Hematopoietic multipotent progenitor cell (in vitro differentiated cells): ENCODE measurements around the gene BCR. TPM values are rescaled to one million over a fixed set of nuclear protein-coding genes. Genes with fewer than 3 reads are reported as not detected.

Source experiments
- DNase-seq, 3 donors: peaks; one replicate each; pipeline ENCODE4 v3.0.0-alpha.2; 2011 to 2015; ENCODE audit warnings: low read depth in 2 of 3, low spot score in 2 of 3
- total RNA-seq: library from RNA; depleted of rRNA; stranded (reverse); fragments of >200 nt; gene quantifications from one replicate; pipeline ENCODE4 v1.2.3, GENCODE V29; 2012

Gene BCR
- total RNA-seq, 1 donor = 238 TPM

- no peak for DNase-seq
Observed at GRCh38 chr22:23169043-23169406, 11.3 kb upstream of the BCR start.

- no peak for DNase-seq
Observed at GRCh38 chr22:23175817-23176644, 4.3 kb upstream of the BCR start.

GRCh38 chr22:23176645-23177027 lies 3.7 kb upstream of the BCR start:
- no peak for DNase-seq

GRCh38 chr22:23177197-23177596 lies 3.1 kb upstream of the BCR start:
- peak in 1 of 3 donors; percentile 62 for DNase-seq

- peak in 2 of 3 donors; percentile 53 to 64 for DNase-seq
Observed at GRCh38 chr22:23178512-23179254, 1.6 kb upstream of the BCR start.

- DNase-seq = peak in 1 of 3 donors; percentile 26
Observed at GRCh38 chr22:23179381-23180299, 669 bp upstream of the BCR start.

- DNase-seq = no peak
Observed at GRCh38 chr22:23180893-23181720, 798 bp downstream of the BCR start.

GRCh38 chr22:23181721-23182308 lies 1.5 kb downstream of the BCR start:
- DNase-seq = no peak

GRCh38 chr22:23182309-23183060 lies 2.2 kb downstream of the BCR start:
- peak in 2 of 3 donors; percentile 82 to 89 for DNase-seq

- DNase-seq = peak in 1 of 3 donors; percentile 48
Observed at GRCh38 chr22:23183061-23183698, 2.9 kb downstream of the BCR start.

- DNase-seq = no peak
Observed at GRCh38 chr22:23184100-23184763, 3.9 kb downstream of the BCR start.

- DNase-seq = no peak
Observed at GRCh38 chr22:23184764-23185113, 4.4 kb downstream of the BCR start.

- peak in 1 of 3 donors; percentile 42 for DNase-seq
Observed at GRCh38 chr22:23187211-23187610, 6.9 kb downstream of the BCR start.

- no peak for DNase-seq
Observed at GRCh38 chr22:23187871-23188700, 7.8 kb downstream of the BCR start.

- DNase-seq = no peak
Observed at GRCh38 chr22:23190526-23190925, 10.2 kb downstream of the BCR start.

- DNase-seq = no peak
Observed at GRCh38 chr22:23192133-23192532, 11.8 kb downstream of the BCR start.

GRCh38 chr22:23192558-23192957 lies 12.2 kb downstream of the BCR start:
- no peak for DNase-seq
